ENCODE results near the gene ZW10.

- TF ChIP-seq, protein P1, sequence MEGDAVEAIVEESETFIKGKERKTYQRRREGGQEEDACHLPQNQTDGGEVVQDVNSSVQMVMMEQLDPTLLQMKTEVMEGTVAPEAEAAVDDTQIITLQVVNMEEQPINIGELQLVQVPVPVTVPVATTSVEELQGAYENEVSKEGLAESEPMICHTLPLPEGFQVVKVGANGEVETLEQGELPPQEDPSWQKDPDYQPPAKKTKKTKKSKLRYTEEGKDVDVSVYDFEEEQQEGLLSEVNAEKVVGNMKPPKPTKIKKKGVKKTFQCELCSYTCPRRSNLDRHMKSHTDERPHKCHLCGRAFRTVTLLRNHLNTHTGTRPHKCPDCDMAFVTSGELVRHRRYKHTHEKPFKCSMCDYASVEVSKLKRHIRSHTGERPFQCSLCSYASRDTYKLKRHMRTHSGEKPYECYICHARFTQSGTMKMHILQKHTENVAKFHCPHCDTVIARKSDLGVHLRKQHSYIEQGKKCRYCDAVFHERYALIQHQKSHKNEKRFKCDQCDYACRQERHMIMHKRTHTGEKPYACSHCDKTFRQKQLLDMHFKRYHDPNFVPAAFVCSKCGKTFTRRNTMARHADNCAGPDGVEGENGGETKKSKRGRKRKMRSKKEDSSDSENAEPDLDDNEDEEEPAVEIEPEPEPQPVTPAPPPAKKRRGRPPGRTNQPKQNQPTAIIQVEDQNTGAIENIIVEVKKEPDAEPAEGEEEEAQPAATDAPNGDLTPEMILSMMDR (IDR thresholded peaks at IDR 0.05): no peak
- no peak for TF ChIP-seq JUN (CRISPR knock-in tag; IDR thresholded peaks at IDR 0.05)
- TF ChIP-seq, protein P2, sequence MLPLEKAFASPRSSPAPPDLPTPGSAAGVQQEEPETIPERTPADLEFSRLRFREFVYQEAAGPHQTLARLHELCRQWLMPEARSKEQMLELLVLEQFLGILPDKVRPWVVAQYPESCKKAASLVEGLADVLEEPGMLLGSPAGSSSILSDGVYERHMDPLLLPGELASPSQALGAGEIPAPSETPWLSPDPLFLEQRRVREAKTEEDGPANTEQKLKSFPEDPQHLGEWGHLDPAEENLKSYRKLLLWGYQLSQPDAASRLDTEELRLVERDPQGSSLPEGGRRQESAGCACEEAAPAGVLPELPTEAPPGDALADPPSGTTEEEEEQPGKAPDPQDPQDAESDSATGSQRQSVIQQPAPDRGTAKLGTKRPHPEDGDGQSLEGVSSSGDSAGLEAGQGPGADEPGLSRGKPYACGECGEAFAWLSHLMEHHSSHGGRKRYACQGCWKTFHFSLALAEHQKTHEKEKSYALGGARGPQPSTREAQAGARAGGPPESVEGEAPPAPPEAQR (CRISPR knock-in tag; IDR thresholded peaks at IDR 0.05): no peak
- TF ChIP-seq NR1H2 (CRISPR knock-in tag; IDR thresholded peaks at IDR 0.05): no peak
- TF ChIP-seq, protein P3, sequence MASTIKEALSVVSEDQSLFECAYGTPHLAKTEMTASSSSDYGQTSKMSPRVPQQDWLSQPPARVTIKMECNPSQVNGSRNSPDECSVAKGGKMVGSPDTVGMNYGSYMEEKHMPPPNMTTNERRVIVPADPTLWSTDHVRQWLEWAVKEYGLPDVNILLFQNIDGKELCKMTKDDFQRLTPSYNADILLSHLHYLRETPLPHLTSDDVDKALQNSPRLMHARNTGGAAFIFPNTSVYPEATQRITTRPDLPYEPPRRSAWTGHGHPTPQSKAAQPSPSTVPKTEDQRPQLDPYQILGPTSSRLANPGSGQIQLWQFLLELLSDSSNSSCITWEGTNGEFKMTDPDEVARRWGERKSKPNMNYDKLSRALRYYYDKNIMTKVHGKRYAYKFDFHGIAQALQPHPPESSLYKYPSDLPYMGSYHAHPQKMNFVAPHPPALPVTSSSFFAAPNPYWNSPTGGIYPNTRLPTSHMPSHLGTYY (CRISPR knock-in tag; IDR thresholded peaks at IDR 0.05): no peak
- no peak for TF ChIP-seq ZNF416 (CRISPR knock-in tag; IDR thresholded peaks at IDR 0.05)
- TF ChIP-seq, protein P4, sequence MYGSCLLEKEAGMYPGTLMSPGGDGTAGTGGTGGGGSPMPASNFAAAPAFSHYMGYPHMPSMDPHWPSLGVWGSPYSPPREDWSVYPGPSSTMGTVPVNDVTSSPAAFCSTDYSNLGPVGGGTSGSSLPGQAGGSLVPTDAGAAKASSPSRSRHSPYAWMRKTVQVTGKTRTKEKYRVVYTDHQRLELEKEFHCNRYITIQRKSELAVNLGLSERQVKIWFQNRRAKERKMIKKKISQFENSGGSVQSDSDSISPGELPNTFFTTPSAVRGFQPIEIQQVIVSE (CRISPR knock-in tag; IDR thresholded peaks at IDR 0.05; ENCODE audit: borderline replicate concordance): no peak
- TF ChIP-seq MYBL2 (CRISPR knock-in tag; IDR thresholded peaks at IDR 0.05): no peak
These were observed 89.0 kb downstream of the ZW10 start for GRCh38 chr11:113684496-113684895.

Data from WTC11 (cell line).